ENCODE data around the gene SPTBN4.
"Not testable (repeated sequence)": the region's sequence is repeated elsewhere in the genome, so short reads cannot be mapped to it uniquely, and the experiment has no call there.

- TF ChIP-seq, protein P1, sequence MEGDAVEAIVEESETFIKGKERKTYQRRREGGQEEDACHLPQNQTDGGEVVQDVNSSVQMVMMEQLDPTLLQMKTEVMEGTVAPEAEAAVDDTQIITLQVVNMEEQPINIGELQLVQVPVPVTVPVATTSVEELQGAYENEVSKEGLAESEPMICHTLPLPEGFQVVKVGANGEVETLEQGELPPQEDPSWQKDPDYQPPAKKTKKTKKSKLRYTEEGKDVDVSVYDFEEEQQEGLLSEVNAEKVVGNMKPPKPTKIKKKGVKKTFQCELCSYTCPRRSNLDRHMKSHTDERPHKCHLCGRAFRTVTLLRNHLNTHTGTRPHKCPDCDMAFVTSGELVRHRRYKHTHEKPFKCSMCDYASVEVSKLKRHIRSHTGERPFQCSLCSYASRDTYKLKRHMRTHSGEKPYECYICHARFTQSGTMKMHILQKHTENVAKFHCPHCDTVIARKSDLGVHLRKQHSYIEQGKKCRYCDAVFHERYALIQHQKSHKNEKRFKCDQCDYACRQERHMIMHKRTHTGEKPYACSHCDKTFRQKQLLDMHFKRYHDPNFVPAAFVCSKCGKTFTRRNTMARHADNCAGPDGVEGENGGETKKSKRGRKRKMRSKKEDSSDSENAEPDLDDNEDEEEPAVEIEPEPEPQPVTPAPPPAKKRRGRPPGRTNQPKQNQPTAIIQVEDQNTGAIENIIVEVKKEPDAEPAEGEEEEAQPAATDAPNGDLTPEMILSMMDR (IDR thresholded peaks at IDR 0.05), result not testable (repeated sequence)
- TF ChIP-seq NFIC (IDR thresholded peaks at IDR 0.05; ENCODE audit: borderline replicate concordance); RFX5 (IDR thresholded peaks at IDR 0.05; ENCODE audit: low read length); MEF2A (IDR thresholded peaks at IDR 0.05; ENCODE audit: borderline replicate concordance, low read depth); PBX3 (IDR thresholded peaks at IDR 0.05): not testable (repeated sequence)
Measured at GRCh38 chr19:40430242-40430641, 36.6 kb upstream of the SPTBN4 start.
